Body of pancreas (tissue), 4 donors: ENCODE data around the gene PTPRN2. TPM values are rescaled to one million over a fixed set of nuclear protein-coding genes. Genes with fewer than 3 reads are reported as not detected.

Experiments used
- ATAC-seq: fragments of 150-250 bp; one replicate; pipeline ENCODE4 v1.9.1; 2016
- DNase-seq, 4 donors: peaks; one replicate each; pipeline ENCODE4 v3.0.0-alpha.2; 2019
- H3K27ac ChIP-seq, 4 donors: fragments of 200-600 bp; sonication (generic); 1 replicate in 3 of 4; 2 replicates in 1 of 4; pipeline versions ENCODE4 v1.5.1 to v1.6.1; 2016 to 2019; ENCODE audit warnings: mild to moderate bottlenecking in 1 of 4, mixed read lengths in 1 of 4, moderate library complexity in 1 of 4
- H3K27me3 ChIP-seq, 2 donors: fragments of 200-600 bp; sonication (generic); one replicate each; pipeline ENCODE4 v1.6.0; 2016; ENCODE audit warnings: mild to moderate bottlenecking in 1 of 2
- H3K36me3 ChIP-seq, 2 donors: fragments of 200-600 bp; sonication (generic); replicated peaks in 1 of 2; 2 replicates each; pipeline ENCODE4 v1.5.1; 2016; ENCODE audit warnings: low read depth in 2 of 2; ENCODE audit not compliant: insufficient read depth in 1 of 2
- H3K4me1 ChIP-seq: fragments of 200-600 bp; sonication (generic); one replicate; pipeline ENCODE4 v1.6.0; 2016
- H3K4me3 ChIP-seq, 2 donors: fragments of 200-600 bp; sonication (generic); 1 replicate in 1 of 2; 2 replicates in 1 of 2; pipeline ENCODE4 v1.5.1; 2016 to 2019
- H3K9me3 ChIP-seq, 3 donors: fragments of 200-600 bp; sonication (generic); 1 replicate in 2 of 3; 2 replicates in 1 of 3; pipeline ENCODE4 v1.5.1; 2016
- POLR2A ChIP-seq, 3 donors: fragments of 450-650 bp; IDR thresholded peaks; one replicate each; pipeline ENCODE4 v1.6.1; 2016; ENCODE audit warnings: antibody characterized with exemption in 3 of 3, mild to moderate bottlenecking in 2 of 3
- WGBS, 2 donors: methylation state at CpG; one replicate each; pipeline ENCODE4 v1.1.5; 2017; 5-methylcytosine and 5-hydroxymethylcytosine counted together
- intact Hi-C: fragments of 100-400 bp; cut with DNase I; formaldehyde crosslinking; loops from one replicate; pipeline ENCODE4 v1.15.1; 2023
- total RNA-seq, 2 donors: library from RNA; depleted of rRNA; stranded (reverse); fragments of >200 nt; gene quantifications; one replicate each; pipeline ENCODE4 v1.1.0, GENCODE V29; 2016
- TF ChIP-seq, protein P1 (sequence below), 7 experiments: fragments of 450-650 bp in 4 of 7; fragments of 200-600 bp in 3 of 7; sonication (generic) in 3 of 7; IDR thresholded peaks; one replicate each; pipeline ENCODE4 v1.5.1; 2016 to 2019; ENCODE audit warnings: antibody characterized with exemption in 7 of 7

PTPRN2 gene
- total RNA-seq, 2 donors from 2014 or later = 31.6 to 76.1 TPM

DNA sequence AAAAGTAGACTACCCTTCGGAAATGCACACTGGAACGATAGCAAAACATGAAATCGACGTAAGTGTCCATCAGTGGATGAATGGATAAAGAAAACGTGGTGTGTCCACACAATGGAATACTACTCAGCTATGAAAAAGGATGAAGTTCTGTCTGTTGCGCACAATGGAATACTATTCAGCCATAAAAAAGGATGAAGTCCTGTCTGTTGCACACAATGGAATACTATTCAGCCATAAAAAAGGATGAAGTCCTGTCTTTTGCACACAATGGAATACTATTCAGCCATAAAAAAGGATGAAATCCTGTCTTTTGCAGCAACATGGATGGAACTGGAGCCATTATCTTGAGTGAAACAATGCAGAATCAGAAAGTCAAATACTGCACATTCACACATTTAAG, 591.8 kb downstream of the PTPRN2 start:
- Histone ChIP-seq H3K27ac (no peak overlapping the region), H3K9me3 (no peaks in the 10 kb centered on the region), H3K4me1 (no peaks in the 10 kb centered on the region), H3K27me3 (no peaks in the 10 kb centered on the region), H3K4me3 (no peak overlapping the region), H3K36me3 (no peaks in the 10 kb centered on the region)
- ATAC-seq (no peak), DNase-seq (no peak)
- WGBS, 2 donors = 95 to 96% methylated on average over 6 of the region's 6 CpGs
- intact Hi-C loops = no loop called here
- TF ChIP-seq POLR2A (IDR thresholded peaks at IDR 0.05) = no peak
- TF ChIP-seq, protein P1, sequence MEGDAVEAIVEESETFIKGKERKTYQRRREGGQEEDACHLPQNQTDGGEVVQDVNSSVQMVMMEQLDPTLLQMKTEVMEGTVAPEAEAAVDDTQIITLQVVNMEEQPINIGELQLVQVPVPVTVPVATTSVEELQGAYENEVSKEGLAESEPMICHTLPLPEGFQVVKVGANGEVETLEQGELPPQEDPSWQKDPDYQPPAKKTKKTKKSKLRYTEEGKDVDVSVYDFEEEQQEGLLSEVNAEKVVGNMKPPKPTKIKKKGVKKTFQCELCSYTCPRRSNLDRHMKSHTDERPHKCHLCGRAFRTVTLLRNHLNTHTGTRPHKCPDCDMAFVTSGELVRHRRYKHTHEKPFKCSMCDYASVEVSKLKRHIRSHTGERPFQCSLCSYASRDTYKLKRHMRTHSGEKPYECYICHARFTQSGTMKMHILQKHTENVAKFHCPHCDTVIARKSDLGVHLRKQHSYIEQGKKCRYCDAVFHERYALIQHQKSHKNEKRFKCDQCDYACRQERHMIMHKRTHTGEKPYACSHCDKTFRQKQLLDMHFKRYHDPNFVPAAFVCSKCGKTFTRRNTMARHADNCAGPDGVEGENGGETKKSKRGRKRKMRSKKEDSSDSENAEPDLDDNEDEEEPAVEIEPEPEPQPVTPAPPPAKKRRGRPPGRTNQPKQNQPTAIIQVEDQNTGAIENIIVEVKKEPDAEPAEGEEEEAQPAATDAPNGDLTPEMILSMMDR (IDR thresholded peaks at IDR 0.05) = no peak

DNA sequence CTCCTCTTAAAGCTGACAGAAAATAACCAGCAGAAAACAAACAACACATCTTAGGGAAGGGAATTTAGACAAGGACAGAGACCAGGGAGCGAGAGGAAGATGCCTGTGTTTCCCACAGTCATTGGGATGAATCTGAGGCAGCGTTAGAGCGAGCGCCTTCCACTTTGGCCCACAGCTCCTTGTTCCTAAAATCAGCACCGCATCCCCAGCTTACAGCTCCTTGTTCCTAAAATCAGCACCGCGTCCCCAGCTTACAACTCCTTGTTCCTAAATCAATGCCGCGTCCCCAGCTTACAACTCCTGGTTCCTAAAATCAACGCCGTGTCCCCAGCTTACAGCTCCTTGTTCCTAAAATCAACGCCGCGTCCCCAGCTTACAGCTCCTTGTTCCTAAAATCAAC, 593.3 kb downstream of the PTPRN2 start:
- TF ChIP-seq, protein P1 (IDR thresholded peaks at IDR 0.05) = no peak
- 83 to 84% methylated on average over 14 of the region's 14 CpGs for WGBS, 2 donors
- no peak overlapping the region for H3K27ac ChIP-seq
- no peaks in the 10 kb centered on the region for H3K4me1 ChIP-seq
- no peak overlapping the region for H3K4me3 ChIP-seq
- no peaks in the 10 kb centered on the region for H3K9me3 ChIP-seq
- DNase-seq (no peak), ATAC-seq (no peak)
- intact Hi-C loops = no loop called here
- H3K27me3 ChIP-seq = no peaks in the 10 kb centered on the region
- H3K36me3 ChIP-seq = no peaks in the 10 kb centered on the region

DNA sequence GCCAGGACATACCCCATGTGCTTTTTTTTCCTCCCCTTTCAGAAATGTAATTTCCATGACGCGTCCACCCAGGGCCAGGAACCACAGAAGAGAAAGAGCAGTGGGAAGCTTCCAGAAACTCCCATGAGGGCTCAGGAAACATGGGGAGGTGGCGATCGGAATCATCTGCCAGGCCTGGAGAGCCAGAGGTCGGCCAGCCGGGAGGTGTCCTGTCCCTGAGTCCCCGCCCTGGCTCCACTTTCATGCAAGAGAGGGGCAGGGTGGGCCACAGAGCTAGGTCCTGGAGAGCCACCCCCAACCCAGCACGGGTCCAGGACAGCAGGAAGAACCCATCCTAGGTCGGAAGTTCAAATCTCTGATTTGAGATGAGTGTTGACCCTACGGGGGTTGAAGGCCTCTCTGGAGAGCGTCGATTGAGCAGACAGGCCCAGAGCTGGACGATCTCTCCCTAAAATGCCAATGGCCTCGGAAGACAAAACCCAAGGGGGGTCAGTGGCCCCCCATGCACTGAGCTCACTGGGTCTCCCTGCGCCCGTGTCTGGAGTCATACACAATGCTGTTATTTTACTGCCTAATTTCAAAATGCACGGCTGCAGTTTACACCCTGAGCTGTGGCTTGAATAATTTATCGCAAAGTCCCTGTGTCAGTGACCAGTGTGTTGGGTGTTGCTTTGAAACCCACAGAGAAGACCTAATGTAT, 594.1 kb downstream of the PTPRN2 start:
- no peak overlapping the region for H3K4me3 ChIP-seq
- no peaks in the 10 kb centered on the region for H3K27me3 ChIP-seq
- H3K36me3 ChIP-seq = no peaks in the 10 kb centered on the region
- TF ChIP-seq, protein P1 (IDR thresholded peaks at IDR 0.05) = no peak
- TF ChIP-seq POLR2A (IDR thresholded peaks at IDR 0.05) = no peak
- no peaks in the 10 kb centered on the region for H3K4me1 ChIP-seq
- intact Hi-C loops = no loop called here
- DNase-seq (no peak), ATAC-seq (no peak)
- no peak overlapping the region for H3K27ac ChIP-seq
- WGBS, 2 donors = 87 to 89% methylated on average over 17 to 18 of the region's 18 CpGs
- H3K9me3 ChIP-seq = no peaks in the 10 kb centered on the region

DNA sequence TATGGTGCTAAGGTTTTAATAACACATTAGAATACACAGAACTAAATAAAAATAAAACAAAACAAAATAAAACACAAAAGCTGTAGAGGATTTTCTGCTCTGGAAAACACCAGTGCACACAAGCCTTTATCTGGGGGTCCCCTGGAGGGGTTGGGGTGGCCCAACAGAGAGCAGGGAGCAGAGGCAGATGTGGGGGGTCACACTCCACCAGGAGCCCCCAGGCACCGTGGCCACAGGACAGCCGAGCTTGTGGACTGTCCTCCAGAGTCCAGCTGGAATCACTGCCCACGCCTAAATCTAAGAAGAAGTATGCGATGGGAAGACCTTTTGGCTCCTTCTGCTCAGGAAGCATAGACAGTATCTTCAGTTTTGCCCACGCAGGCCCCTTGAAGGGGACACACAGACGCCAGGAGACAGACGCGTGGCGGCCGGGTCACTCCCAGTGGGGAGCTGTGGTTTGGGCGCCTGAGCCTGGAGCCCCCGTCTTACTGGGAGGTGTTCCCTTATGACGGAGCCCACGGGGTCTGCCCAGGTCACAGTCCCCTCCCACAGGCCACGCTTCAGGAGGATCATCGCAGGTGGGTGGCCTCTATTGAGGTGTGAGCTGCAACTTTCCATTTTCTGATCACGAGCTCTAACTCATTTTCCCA, 595.0 kb downstream of the PTPRN2 start:
- Histone ChIP-seq H3K4me3 (no peak overlapping the region), H3K36me3 (no peaks in the 10 kb centered on the region), H3K27me3 (no peaks in the 10 kb centered on the region), H3K9me3 (no peaks in the 10 kb centered on the region), H3K27ac (no peak overlapping the region), H3K4me1 (no peaks in the 10 kb centered on the region)
- 90 to 91% methylated on average over 9 to 15 of the region's 17 CpGs for WGBS, 2 donors
- TF ChIP-seq, protein P1 (IDR thresholded peaks at IDR 0.05) = no peak
- no peak for TF ChIP-seq POLR2A (IDR thresholded peaks at IDR 0.05)
- no peak for DNase-seq
- intact Hi-C loops = no loop called here
- ATAC-seq = no peak

DNA sequence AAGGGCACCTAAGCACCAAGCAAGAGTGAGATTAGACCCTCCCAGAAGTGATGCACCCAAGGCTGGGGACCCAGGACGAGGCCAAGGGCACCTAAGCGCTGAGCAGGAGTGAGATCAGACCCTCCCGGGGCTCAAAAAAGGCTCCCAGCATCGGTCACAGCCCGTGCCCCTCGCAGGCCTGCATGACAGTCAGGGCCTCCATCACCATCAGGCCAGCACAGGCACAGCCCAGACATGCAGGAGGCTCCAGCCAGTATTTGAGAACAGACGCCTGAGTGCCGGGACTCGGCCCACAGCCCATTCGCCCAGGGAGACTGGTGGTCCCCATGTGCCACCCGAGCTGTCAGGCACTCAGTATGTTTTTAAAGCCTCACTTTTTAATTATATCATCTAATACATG, 595.9 kb downstream of the PTPRN2 start:
- no peaks in the 10 kb centered on the region for H3K4me1 ChIP-seq
- intact Hi-C loops = no loop called here
- ATAC-seq (no peak), DNase-seq (no peak)
- H3K27ac ChIP-seq = no peak overlapping the region
- TF ChIP-seq POLR2A (IDR thresholded peaks at IDR 0.05) = no peak
- TF ChIP-seq, protein P1 (IDR thresholded peaks at IDR 0.05) = no peak
- no peaks in the 10 kb centered on the region for H3K36me3 ChIP-seq
- H3K9me3 ChIP-seq = no peaks in the 10 kb centered on the region
- no peak overlapping the region for H3K4me3 ChIP-seq
- 80 to 84% methylated on average over 5 to 11 of the region's 11 CpGs for WGBS, 2 donors
- no peaks in the 10 kb centered on the region for H3K27me3 ChIP-seq
